Trophoblast cell (in vitro differentiated cells and primary cell): ENCODE data around the gene C17orf114.

Experiments
- DNase-seq, 2 donors: peaks; one replicate each; pipeline ENCODE4 v3.0.0-alpha.2; 2016
- H2AFZ ChIP-seq: 2 replicates; pipeline ENCODE4 v1.6.1; 2013; ENCODE audit warnings: low read length, moderate library complexity, mild to moderate bottlenecking; ENCODE audit not compliant: insufficient read depth, poor library complexity
- H2AK5ac ChIP-seq: 2 replicates; pipeline ENCODE4 v1.6.1; 2013; ENCODE audit warnings: mild to moderate bottlenecking, low read length
- H2BK120ac ChIP-seq: 2 replicates; pipeline ENCODE4 v1.6.1; 2013; ENCODE audit warnings: low read length, mild to moderate bottlenecking, moderate library complexity; ENCODE audit not compliant: insufficient read depth, poor library complexity
- H2BK12ac ChIP-seq: 2 replicates; pipeline ENCODE4 v1.6.1; 2013; ENCODE audit warnings: mild to moderate bottlenecking, low read length, moderate library complexity
- H2BK5ac ChIP-seq: 2 replicates; pipeline ENCODE4 v1.6.1; 2013; ENCODE audit warnings: low read length, low read depth, moderate library complexity, mild to moderate bottlenecking; ENCODE audit not compliant: poor library complexity
- H3K14ac ChIP-seq: 2 replicates; pipeline ENCODE4 v1.6.1; 2013; ENCODE audit warnings: mild to moderate bottlenecking, low read length
- H3K18ac ChIP-seq: 2 replicates; pipeline ENCODE4 v1.6.1; 2013; ENCODE audit warnings: mild to moderate bottlenecking, low read length
- H3K23ac ChIP-seq: 2 replicates; pipeline ENCODE4 v1.6.1; 2013; ENCODE audit warnings: low read length
- H3K27ac ChIP-seq: 2 replicates; pipeline ENCODE4 v1.5.1; 2013; ENCODE audit warnings: low read depth, mild to moderate bottlenecking, inconsistent platforms, low read length, moderate library complexity
- H3K27me3 ChIP-seq: 2 replicates; pipeline ENCODE4 v1.6.1; 2013; ENCODE audit warnings: inconsistent platforms, mild to moderate bottlenecking, low read length, moderate library complexity; ENCODE audit not compliant: insufficient read depth
- H3K36me3 ChIP-seq, 2 experiments: 1 replicate in 1 of 2; 2 replicates in 1 of 2; pipeline ENCODE4 v1.6.1; 2013; ENCODE audit warnings: low read length in 2 of 2, mild to moderate bottlenecking in 2 of 2, moderate library complexity in 1 of 2; ENCODE audit not compliant: insufficient read depth in 2 of 2, control insufficient read depth in 1 of 2
- H3K4ac ChIP-seq: 2 replicates; pipeline ENCODE4 v1.6.1; 2013; ENCODE audit warnings: low read depth, mild to moderate bottlenecking, low read length, moderate library complexity
- H3K4me1 ChIP-seq, 2 experiments: 1 replicate in 1 of 2; 2 replicates in 1 of 2; pipeline ENCODE4 v1.6.1; 2013; ENCODE audit warnings: low read length in 2 of 2, mild to moderate bottlenecking in 2 of 2, moderate library complexity in 1 of 2; ENCODE audit not compliant: insufficient read depth in 2 of 2, control insufficient read depth in 1 of 2
- H3K4me2 ChIP-seq: 2 replicates; pipeline ENCODE4 v1.6.1; 2013; ENCODE audit warnings: inconsistent platforms, mild to moderate bottlenecking, low read length, moderate library complexity
- H3K4me3 ChIP-seq: 2 replicates; pipeline ENCODE4 v1.5.1; 2013; ENCODE audit warnings: mild to moderate bottlenecking, low read depth, low read length, inconsistent platforms
- H3K79me1 ChIP-seq: one replicate; pipeline ENCODE4 v1.6.1; 2013; ENCODE audit warnings: low read length
- H3K79me2 ChIP-seq: 2 replicates; pipeline ENCODE4 v1.6.1; 2013; ENCODE audit warnings: low read length, mild to moderate bottlenecking; ENCODE audit not compliant: control insufficient read depth, insufficient read depth, poor library complexity
- H3K9ac ChIP-seq: 2 replicates; pipeline ENCODE4 v1.6.1; 2013; ENCODE audit warnings: mild to moderate bottlenecking, low read length
- H3K9me3 ChIP-seq: 2 replicates; pipeline ENCODE4 v1.6.1; 2013; ENCODE audit warnings: low read depth, mild to moderate bottlenecking, control low read depth, inconsistent platforms, low read length; ENCODE audit not compliant: insufficient read depth
- H4K12ac ChIP-seq: 2 replicates; pipeline ENCODE4 v1.6.1; 2013; ENCODE audit warnings: low read depth, mild to moderate bottlenecking, low read length, moderate library complexity
- H4K8ac ChIP-seq: 2 replicates; pipeline ENCODE4 v1.6.1; 2013; ENCODE audit warnings: low read depth, mild to moderate bottlenecking, low read length, moderate library complexity
- H4K91ac ChIP-seq: one replicate; pipeline ENCODE4 v1.6.1; 2013; ENCODE audit warnings: low read depth, mild to moderate bottlenecking, low read length, moderate library complexity
- WGBS: extraction: QIAGEN DNeasy Blood & Tissue Kit; methylation state at CpG from one replicate; pipeline ENCODE4 v1.1.7; 2013; ENCODE audit warnings: missing lambda C conversion rate; ENCODE audit not compliant: insufficient read length, insufficient coverage; ENCODE audit errors: extremely low coverage; 5-methylcytosine and 5-hydroxymethylcytosine counted together

The C17orf114 gene

DNA sequence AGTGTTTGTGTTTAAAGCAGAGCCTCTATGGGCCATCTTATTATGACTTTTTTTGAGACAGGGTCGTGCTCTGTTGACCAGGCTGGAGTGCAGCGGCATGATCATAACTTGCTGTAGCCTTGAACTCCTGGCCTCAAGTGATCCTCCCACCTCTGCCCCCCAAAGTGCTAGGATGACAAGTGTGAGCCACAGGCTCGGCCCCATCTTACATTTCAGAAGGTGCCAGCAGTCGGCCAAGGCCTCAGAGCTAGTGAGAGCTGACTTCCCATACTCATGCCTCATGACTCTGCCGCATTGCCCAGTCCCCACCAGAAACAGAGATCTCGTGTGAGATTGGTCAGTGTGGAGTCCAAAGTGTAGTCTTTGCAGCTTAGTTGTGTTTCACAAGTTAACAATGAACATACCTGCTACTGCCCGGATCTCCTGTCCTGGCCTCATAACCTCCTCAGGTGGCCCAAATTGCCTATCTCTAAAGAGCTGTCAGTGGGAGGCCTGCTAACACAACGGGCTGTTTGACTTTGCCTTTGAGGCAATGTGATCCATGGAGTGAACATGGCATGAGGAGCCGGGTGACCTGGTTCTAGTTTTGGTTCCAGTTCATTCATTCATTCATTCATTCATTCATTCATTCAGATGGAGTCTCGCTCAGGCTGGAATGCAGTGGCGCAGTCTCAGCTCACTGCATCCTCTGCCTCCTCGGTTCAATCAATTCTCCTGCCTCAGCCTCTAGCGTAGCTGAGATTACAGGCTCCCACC is 44.7 kb upstream of the C17orf114 start:
- Histone ChIP-seq H4K8ac (no peak overlapping the region), H3K79me2 (peaks cover 17% of the 10 kb centered on the region), H2BK5ac (no peak overlapping the region), H3K4ac (no peak overlapping the region), H3K4me1 (peaks cover 28 to 48% of the 10 kb centered on the region in 2 experiments), H3K23ac (no peak overlapping the region), H3K14ac (no peak overlapping the region), H3K9me3 (no peaks in the 10 kb centered on the region), H3K27me3 (no peaks in the 10 kb centered on the region), H3K4me2 (no peak overlapping the region), H2AFZ (no peak overlapping the region), H4K91ac (no peak overlapping the region), H3K79me1 (peaks cover 31% of the 10 kb centered on the region), H2BK12ac (no peak overlapping the region), H2AK5ac (no peak overlapping the region), H3K27ac (no peak overlapping the region), H3K18ac (no peak overlapping the region), H2BK120ac (no peak overlapping the region), H3K36me3 (peaks cover 0 to 2% of the 10 kb centered on the region in 2 experiments), H3K9ac (no peak overlapping the region), H4K12ac (no peak overlapping the region), H3K4me3 (no peak overlapping the region)
- no CpG with 5 or more reads among the region's 13 CpGs for WGBS
- no peak for DNase-seq

DNA sequence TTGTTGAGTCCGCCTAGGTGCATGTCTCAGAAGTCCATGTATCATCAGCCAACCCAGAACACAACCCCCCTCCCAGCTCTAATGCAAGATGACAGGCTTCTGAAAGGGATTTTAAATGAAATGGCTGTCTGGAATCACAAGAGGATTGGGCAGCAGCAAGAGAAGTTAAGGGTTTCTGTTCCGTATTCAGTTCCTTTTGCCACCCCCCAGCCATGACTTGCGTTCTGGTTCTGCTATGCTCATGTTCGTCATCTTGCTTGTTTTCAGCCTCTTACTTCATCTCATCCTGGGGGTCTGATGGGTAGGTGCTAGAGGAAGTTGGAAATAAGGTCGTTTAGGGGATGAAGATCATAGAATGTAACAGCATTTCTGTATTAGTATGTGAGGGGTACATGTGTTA is 43.0 kb upstream of the C17orf114 start:
- H3K27me3 ChIP-seq, result no peaks in the 10 kb centered on the region
- peak in 1 of 2 donors; percentile 16 for DNase-seq
- no peak overlapping the region for H3K23ac ChIP-seq
- H4K8ac ChIP-seq, result no peak overlapping the region
- no peak overlapping the region for H4K91ac ChIP-seq
- peaks cover 13% of the 10 kb centered on the region for H3K79me2 ChIP-seq
- no peak overlapping the region for H2BK12ac ChIP-seq
- no peak overlapping the region for H3K9ac ChIP-seq
- H3K36me3 ChIP-seq, result peaks cover 3 to 8% of the 10 kb centered on the region in 2 experiments
- peak overlapping the region; percentile 38 for H3K4ac ChIP-seq
- H2BK120ac ChIP-seq, result no peak overlapping the region
- no CpG with 5 or more reads among the region's 5 CpGs for WGBS
- H2BK5ac ChIP-seq, result no peak overlapping the region
- H3K4me1 ChIP-seq, result peaks cover 16 to 36% of the 10 kb centered on the region in 2 experiments
- H4K12ac ChIP-seq, result no peak overlapping the region
- H3K4me3 ChIP-seq, result no peak overlapping the region
- H2AFZ ChIP-seq, result no peak overlapping the region
- no peak overlapping the region for H2AK5ac ChIP-seq
- no peak overlapping the region for H3K27ac ChIP-seq
- H3K14ac ChIP-seq, result no peak overlapping the region
- peaks cover 20% of the 10 kb centered on the region for H3K79me1 ChIP-seq
- H3K18ac ChIP-seq, result no peak overlapping the region
- no peaks in the 10 kb centered on the region for H3K9me3 ChIP-seq
- no peak overlapping the region for H3K4me2 ChIP-seq

DNA sequence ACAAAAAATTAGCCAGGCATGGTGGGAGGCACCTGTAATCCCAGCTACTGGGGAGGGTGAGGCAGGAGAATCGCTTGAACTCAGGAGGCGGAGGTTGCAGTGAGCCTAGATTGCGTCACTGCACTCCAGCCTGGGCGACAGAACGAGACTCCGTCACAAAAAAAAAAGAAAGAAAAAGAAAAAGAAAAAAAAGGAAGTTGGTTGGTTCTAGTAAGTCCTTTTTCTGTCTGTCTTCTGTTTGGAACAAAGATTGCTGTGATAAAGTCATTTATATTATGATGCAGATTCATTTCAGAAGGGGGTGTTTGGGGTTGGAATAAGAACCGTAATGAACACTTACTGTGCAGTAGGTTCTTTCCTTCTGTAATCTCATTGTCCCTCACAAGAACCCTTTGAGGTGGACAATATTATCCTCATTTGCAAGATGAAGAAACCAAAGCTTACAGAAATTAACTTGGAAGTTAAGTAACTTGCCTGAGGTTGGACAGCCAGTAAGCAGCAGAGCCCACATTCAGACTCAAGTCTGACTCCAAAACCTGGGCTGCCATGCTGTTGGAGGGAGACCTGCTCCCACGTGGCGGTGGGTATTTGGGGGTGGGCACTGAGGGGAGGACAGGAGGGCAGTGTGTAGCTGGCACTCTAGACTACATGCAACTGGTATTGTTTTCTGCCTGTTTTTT is 41.3 kb upstream of the C17orf114 start:
- no peak for DNase-seq
- Histone ChIP-seq H3K79me2 (peaks cover 14% of the 10 kb centered on the region), H3K27me3 (no peaks in the 10 kb centered on the region), H3K4me1 (peaks cover 8 to 24% of the 10 kb centered on the region in 2 experiments), H2BK120ac (no peak overlapping the region), H3K9ac (no peak overlapping the region), H3K23ac (no peak overlapping the region), H3K27ac (no peak overlapping the region), H2AK5ac (no peak overlapping the region), H3K36me3 (peaks cover 3 to 8% of the 10 kb centered on the region in 2 experiments), H3K9me3 (no peaks in the 10 kb centered on the region), H2BK5ac (no peak overlapping the region), H3K79me1 (peaks cover 7% of the 10 kb centered on the region), H3K4me2 (no peak overlapping the region), H4K8ac (no peak overlapping the region), H3K4me3 (no peak overlapping the region), H4K12ac (no peak overlapping the region), H2BK12ac (no peak overlapping the region), H2AFZ (no peak overlapping the region), H3K18ac (no peak overlapping the region), H3K4ac (peak overlapping the region; percentile 15), H3K14ac (no peak overlapping the region), H4K91ac (no peak overlapping the region)
- no CpG with 5 or more reads among the region's 9 CpGs for WGBS

DNA sequence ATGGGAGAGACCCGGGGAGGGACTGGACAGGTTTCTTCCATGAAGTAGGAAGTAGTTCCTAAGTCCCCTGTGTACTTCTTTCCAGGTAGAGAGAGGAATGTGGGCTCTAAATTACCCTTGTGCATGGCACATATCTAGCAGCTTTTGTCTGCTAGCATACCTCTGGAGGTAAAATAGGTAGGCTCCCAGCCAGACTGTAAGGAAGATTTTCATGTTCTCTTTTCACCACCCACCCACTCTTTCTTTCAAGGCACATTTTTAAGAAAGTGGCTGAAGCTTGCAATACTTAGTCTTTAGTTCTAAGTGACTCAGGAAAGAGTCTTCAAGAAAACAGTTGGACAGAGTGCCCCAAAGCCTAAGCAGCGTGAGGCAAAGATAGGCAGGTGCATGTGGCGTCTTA is 40.2 kb upstream of the C17orf114 start:
- Histone ChIP-seq H3K79me2 (peaks cover 14% of the 10 kb centered on the region), H3K9me3 (no peaks in the 10 kb centered on the region), H3K79me1 (no peaks in the 10 kb centered on the region), H4K12ac (no peak overlapping the region), H3K27ac (no peak overlapping the region), H4K91ac (no peak overlapping the region), H2AK5ac (no peak overlapping the region), H3K18ac (no peak overlapping the region), H3K27me3 (no peaks in the 10 kb centered on the region), H3K4me3 (no peak overlapping the region), H3K36me3 (peaks cover 8 to 15% of the 10 kb centered on the region in 2 experiments), H3K9ac (no peak overlapping the region), H4K8ac (no peak overlapping the region), H2BK12ac (no peak overlapping the region), H3K4me1 (peaks cover 0 to 19% of the 10 kb centered on the region in 2 experiments), H2BK120ac (no peak overlapping the region), H3K4me2 (no peak overlapping the region), H3K14ac (no peak overlapping the region), H2BK5ac (no peak overlapping the region), H2AFZ (no peak overlapping the region), H3K23ac (no peak overlapping the region), H3K4ac (peak overlapping the region; percentile 27)
- no peak for DNase-seq
- no CpG with 5 or more reads among the region's 3 CpGs for WGBS
